GM23248 (cell line): ENCODE results near the gene CRELD1.

Experiments
- EZH2 ChIP-seq: fragments of 200-600 bp; sonication (generic); IDR thresholded peaks from 2 replicates; pipeline ENCODE4 v1.6.1; 2018; ENCODE audit warnings: antibody characterized with exemption, mild to moderate bottlenecking; ENCODE audit not compliant: insufficient read depth, poor library complexity, severe bottlenecking
- EZH2phosphoT487 ChIP-seq: fragments of 200-600 bp; sonication (generic); IDR thresholded peaks from 2 replicates; pipeline ENCODE4 v1.6.1; 2018; ENCODE audit warnings: antibody characterized with exemption, moderate library complexity, mild to moderate bottlenecking, low read depth; ENCODE audit not compliant: insufficient read depth

- no peak for TF ChIP-seq EZH2phosphoT487
- no peak for TF ChIP-seq EZH2
Measured at GRCh38 chr3:9889405-9889804, 44.2 kb upstream of the CRELD1 start.
